ENCODE data around the gene MFRP.
A peak's percentile ranks its signal among the peaks of the same experiment; 100 is the strongest.

The MFRP gene

DNA sequence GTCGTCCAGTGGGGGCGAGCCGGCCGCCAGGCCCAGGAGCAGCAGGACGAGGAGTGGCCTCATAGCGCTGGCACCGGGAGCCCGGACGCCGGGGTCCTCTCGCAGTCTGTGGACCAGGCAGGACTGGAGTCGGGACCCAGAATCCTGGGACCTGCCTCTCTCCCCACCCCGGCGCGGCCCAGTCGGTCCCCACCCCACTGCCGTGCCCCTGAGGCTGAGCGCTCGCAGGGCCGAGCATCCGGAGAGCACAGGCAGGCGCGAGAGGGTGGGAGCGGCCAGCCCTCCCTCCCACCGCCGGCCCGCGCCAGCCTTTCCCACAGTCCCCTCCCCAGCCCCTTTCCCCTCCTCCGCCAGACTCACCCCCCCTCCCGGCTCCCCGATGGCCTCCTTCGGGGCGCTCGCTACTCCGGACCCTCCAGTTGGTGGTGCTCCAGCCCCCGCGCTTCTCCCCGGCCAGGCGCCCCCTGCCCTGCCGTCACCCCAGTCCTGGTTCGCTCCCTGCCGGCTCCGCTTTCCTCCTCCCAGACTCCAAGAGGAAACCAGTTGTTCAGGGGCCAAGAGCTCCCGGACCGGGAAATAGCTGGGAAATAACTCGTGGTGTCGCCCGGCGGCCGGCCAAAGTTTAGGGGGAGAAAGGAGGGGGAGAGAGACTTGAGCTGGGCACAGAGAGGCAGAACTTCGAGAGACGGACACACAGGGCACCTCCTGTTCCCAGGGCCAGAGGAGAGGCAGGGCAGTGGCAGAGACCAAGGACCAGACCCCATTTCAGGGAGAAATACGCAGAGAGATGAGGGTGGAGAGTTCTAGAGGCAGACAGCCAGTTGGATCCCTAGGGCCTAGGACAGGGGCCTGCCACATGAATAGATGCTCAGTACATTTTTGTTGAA lies 5.9 kb downstream of the MFRP start, which contains the start of gene C1QTNF5:
Gene C1QTNF5, minus strand, starts transcription at position 549 of the 887 bp plus-strand sequence. Its CDS starts 486 bp downstream, at position 63.
- FAIRE-seq (no peak), DNase-seq (ENCODE audit: insufficient read length, low spot score) (no peak)
- no peak for TF ChIP-seq POLR2A (IDR thresholded peaks at IDR 0.05; ENCODE audit: low read depth, low read length)

DNA sequence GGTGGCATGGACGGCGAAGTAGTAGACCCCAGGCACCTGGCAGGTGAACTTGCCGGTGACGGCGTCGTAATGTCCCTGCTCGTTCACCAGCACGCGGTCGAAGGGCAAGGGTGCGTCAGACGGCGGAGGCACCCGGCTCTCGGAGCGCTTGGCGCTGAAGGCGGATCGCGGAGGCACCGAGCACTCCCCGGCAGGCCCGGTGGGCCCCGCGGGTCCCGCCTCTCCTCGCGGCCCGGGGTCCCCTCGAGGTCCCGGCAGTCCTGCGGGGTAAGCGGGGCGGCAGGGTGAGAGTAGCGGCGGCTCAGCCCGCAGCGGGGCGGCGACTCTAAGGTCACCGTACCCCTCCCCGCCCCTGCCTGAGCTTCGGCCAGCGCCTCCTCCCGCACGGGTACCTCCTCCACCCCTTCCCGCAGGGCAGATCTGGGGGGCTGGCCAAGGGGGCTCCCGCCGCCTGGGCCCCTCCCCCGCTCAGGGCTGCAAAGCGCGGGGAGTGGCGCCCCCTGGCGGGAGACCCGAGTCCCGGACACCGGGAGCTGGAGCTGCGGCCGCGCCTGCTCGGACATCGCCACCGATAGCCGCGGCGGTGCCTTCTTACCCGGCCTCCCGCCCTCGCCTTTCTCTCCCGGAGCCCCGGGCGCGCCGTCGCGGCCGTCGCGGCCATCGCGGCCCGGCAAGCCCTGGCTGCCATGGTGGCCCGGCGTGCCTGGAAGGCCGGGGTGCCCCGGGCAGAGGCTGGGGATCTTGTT lies 6.7 kb downstream of the MFRP start:
- no peak for TF ChIP-seq POLR2A (IDR thresholded peaks at IDR 0.05; ENCODE audit: low read depth, low read length)
- DNase-seq (ENCODE audit: insufficient read length, low spot score) (no peak), FAIRE-seq (no peak)

DNA sequence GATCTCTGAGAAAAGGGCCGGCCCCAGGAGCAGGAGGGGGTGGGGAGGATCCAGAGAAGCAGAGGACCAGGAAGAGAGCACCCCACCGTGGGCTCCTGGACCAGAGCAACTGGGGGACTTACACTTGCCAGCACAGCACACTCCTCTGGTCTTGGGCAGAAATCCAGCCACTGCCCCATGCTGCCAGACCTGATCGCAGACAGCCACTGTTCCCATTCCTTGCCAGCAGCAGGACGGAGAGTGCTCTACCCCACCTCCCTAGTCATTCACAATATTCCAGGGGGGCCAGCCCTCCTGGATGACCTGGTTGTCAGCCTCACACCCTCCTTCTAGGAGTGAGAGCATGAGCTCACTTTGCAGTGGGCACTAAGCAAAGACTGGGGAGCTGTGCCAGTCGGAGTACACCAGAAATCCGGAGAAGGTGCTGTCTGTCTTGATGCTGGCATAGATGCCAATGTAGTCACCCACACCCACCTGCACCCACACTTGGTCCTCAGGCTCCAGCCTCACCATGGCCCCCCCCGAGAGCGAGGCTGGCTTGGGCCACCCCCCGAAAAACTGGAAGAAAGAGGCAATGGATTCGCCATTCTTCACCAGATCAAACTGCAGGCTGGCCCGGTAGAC lies 7.4 kb downstream of the MFRP start:
- TF ChIP-seq POLR2A (IDR thresholded peaks at IDR 0.05; ENCODE audit: low read depth, low read length) = no peak
- no peak for DNase-seq (ENCODE audit: insufficient read length, low spot score)
- no peak for FAIRE-seq

DNA sequence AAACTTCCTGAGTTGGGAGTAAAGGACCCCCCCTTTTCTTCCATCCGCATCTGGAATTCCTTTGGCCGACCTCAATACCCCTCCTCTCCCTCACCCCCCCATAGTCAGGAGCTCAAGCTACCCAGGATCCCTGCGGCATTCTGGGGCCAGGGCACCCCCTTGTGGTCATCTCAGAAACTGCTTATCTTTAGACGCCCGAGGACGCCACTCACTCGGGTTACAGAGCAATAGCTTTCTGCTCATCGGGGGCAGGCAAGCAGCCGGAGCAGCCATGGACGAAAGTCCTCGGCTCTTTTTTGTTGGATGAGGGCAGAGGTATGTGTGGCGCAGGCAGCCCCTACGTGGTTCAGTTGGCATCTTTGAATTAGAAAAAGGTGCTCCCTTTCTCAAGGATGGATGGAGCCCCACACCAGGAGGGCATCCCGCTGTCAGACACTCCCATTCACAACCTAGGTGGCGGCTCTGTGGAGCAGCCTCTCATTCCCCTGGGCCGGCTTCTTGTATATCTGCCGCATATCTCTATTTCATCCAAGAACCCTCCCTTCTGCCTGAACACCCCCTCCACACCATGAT lies 8.1 kb downstream of the MFRP start:
- FAIRE-seq = no peak
- no peak for TF ChIP-seq POLR2A (IDR thresholded peaks at IDR 0.05; ENCODE audit: low read depth, low read length)
- peak; percentile 83 for DNase-seq (ENCODE audit: insufficient read length, low spot score)

DNA sequence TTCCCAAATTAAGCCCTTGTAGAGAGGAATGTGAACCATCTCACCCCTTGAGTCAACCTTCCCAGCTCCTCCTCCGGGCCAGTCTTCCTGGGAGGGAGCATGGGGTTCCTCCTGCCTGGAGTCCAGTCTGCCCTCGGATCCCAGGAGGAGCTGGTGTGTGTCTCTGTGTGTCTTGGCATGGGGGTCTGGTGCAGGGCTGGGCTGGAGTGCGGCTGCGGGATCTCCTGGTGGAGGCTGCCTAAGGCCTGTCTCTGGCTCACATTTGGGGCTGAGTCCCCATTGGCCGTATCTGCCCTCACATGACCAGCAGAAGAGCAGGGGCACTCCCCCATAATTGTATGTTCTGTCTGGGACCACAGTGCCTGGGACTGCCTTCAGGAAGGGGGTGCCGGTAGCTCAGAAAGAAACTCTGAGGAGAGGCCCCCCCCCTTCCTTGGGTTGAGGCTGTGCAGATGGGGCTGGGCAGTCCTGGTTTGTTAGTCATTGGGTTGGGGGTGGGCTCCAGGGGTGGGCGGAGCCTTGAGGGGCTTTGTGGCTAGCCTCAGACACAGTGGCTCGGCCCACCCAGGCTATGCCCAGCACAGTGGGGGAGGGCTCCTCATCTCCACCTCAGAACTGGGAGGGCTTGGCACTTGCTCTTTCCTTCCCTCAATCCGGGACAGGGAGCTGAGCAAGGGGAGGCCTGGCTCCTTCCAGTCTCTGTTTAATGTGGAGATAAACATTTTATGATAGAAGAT lies 8.8 kb downstream of the MFRP start:
- no peak for FAIRE-seq
- no peak for TF ChIP-seq POLR2A (IDR thresholded peaks at IDR 0.05; ENCODE audit: low read depth, low read length)

DNA sequence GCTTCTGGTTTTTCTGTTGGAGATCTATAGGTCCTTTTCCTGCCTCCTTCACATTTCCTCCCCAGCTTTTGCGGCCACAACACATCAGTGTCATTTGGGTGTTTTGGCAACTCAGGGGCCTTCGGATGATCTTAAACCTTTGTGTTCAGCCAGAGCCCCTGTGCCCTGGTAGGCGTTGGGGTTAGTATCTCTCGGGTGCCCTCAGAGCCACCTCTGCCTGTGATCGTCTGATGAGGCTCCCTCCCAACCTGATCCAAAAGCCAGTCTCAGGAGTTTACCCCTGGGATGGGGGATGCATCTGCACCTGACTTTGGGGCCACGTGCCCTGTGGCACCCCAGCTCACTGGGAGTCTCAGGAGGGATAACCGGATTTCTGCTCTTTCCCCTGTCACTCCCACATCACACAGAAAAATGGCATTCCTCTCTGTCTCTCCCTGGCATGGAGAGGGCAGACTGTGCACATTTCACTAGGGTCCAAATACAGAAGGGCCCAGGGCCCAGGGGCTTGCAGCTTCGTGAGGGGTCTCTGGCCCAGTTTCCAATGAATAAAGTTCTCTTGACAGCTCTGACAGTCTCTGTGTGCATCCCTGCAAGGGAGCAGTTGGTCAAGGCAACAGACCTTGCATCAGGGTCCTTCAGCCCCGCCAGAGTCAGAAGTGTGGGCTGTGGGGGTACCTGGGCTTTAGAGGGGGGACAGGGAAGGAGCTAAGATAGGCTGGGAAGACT lies 9.6 kb downstream of the MFRP start:
- DNase-seq (ENCODE audit: insufficient read length, low spot score) = no peak
- no peak for TF ChIP-seq POLR2A (IDR thresholded peaks at IDR 0.05; ENCODE audit: low read depth, low read length)
- no peak for FAIRE-seq

More for the DNA sequence above, 8.8 kb downstream of the MFRP start:
- DNase-seq (ENCODE audit: insufficient read length, low spot score) = no peak

DNA sequence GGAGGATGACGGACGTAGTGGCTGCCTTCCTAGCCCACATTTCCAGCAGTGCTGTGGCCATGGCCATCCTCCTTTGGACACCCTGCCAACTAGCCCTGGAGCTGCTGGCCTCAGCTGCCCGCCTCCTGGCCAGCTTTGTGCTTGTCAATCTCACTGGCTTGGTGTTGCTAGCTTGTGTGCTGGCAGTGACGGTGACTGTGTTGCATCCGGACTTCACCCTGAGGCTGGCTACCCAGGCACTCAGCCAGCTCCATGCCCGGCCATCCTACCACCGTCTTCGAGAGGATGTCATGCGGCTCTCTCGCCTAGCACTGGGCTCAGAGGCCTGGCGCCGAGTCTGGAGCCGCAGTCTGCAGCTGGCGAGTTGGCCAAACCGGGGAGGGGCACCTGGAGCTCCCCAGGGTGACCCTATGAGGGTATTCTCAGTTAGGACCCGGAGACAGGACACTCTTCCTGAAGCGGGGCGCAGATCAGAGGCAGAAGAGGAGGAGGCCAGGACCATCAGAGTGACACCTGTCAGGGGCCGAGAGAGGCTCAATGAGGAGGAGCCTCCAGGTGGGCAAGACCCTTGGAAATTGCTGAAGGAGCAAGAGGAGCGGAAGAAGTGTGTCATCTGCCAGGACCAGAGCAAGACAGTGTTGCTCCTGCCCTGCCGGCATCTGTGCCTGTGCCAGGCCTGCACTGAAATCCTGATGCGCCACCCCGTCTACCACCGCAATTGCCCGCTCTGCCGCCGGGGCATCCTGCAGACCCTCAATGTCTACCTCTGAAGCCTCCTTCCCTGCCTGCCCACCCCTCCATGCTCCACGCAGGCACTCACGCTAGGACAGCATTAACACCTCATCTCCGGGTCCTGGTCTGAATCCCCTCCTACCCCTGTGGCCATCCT lies 10.6 kb downstream of the MFRP start:
- no peak for TF ChIP-seq POLR2A (IDR thresholded peaks at IDR 0.05; ENCODE audit: low read depth, low read length)
- DNase-seq (ENCODE audit: insufficient read length, low spot score) (no peak), FAIRE-seq (no peak)

DNA sequence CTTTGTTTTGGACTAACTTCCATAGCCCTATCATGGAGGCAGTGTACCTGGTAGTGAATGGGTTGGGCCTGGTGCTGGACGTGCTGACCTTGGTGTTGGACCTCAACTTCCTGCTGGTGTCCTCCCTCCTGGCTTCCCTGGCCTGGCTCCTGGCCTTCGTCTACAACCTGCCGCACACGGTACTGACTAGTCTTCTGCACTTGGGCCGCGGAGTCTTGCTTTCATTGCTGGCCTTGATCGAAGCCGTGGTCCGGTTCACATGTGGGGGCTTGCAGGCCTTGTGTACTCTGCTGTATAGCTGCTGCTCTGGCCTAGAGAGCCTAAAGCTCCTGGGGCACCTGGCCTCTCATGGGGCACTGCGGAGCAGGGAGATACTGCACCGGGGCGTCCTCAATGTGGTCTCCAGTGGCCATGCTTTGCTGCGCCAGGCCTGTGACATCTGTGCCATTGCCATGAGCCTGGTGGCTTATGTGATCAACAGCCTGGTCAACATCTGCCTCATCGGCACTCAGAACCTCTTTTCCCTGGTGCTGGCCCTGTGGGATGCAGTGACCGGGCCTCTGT lies 11.3 kb downstream of the MFRP start:
- FAIRE-seq = no peak
- TF ChIP-seq POLR2A (IDR thresholded peaks at IDR 0.05; ENCODE audit: low read depth, low read length) = no peak
- no peak for DNase-seq (ENCODE audit: insufficient read length, low spot score)

DNA sequence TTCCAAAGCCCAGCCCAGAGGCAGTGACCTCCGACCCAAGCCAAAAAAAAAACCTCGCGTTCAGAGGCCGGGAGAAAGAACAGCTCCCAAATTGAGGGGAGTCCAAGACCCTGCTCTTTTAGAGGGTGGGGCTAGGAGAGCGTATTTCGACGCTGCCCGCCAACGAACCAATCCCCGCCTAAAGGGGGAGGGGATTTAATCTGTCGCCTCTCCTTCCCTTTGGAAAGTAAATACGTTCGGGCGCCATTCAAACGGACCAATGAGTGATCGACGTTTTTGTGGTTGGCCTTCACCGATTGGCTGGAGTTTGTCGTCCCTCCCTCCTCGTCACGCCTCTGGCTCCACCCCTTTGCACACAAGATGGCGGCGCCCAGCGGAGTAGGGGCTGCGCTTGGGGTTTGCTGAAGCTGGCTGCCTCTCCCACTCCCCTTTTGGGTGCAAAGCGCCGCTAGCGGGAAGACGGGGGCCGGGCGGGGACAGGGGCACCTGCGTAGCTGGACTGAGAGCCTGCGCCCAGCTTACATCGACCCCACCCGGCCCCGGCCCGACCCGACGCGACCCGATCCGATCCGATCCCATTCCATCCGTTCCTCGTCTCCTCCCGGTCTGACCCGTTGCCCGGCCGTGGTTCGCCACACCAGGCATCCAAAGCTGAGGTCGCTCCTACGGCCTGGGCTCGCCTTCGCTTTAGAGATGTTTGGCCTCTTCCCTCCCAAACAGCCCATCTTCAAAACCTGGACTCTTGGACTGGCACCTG lies 12.2 kb downstream of the MFRP start, which contains the start of gene RNF26:
Gene RNF26, plus strand, starts transcription at position 354 of the 757 bp plus-strand sequence. CDS start 596 bp downstream, outside the sequence.
- peak; percentile 91 for DNase-seq (ENCODE audit: insufficient read length, low spot score)
- peak; percentile 38; the same call in 1 of the 2 replicates for TF ChIP-seq POLR2A (IDR thresholded peaks at IDR 0.05; ENCODE audit: low read depth, low read length)
- FAIRE-seq = peak; percentile 93

DNA sequence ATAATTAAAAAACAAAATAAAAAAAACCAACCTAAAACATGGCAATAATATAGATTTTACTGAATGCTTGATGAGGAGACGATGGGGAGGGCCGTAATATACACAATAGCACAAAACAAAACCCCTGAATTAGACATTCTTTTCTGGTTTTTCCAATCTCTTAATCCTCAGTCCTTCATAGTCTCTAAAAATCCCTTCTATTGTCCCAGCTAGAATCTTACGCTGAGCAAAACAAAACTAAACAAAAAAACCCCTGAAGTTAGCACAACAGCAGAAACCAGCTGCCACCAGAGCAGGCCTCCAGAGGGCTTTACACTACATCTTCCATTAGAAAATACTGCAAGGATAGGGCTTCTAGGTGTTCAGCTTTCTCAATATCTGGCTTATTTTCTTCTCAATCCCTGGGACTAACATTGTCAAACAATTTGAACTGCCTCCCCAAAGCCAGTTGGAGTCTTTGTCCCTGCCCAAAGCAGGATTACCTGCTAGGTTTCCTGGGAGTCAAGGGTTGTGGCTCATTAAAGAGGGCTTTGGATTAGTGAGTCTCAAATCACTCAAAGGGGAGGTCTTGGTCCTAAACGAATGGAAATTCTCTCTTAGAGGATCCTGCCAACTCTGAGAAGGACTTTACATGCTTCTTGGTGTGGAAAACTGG lies 14.3 kb downstream of the MFRP start:
- DNase-seq (ENCODE audit: insufficient read length, low spot score) (no peak), FAIRE-seq (no peak)
- TF ChIP-seq POLR2A (IDR thresholded peaks at IDR 0.05; ENCODE audit: low read depth, low read length) = no peak
